Middle frontal gyrus (tissue), 1 donor: ENCODE results near the gene FAM240B.

ENCODE experiments used
- DNase-seq: peaks from one replicate; pipeline ENCODE4 v3.0.0-alpha.2; 2015; ENCODE audit warnings: low spot score; ENCODE audit errors: extremely low spot score

FAM240B gene

GRCh38 chr9:38720083-38720745 lies at the start of gene FAM240B:
Gene FAM240B (minus strand): TSS chr9:38720133. CDS start chr9:38703999, 16,134 bp downstream.
- no peak for DNase-seq

- no peak for DNase-seq
These were observed 48.4 kb upstream of the FAM240B start for GRCh38 chr9:38768351-38768761.

GRCh38 chr9:38765101-38765500 lies 45.2 kb upstream of the FAM240B start:
- DNase-seq = no peak

- no peak for DNase-seq
These were observed 42.1 kb upstream of the FAM240B start for GRCh38 chr9:38761999-38762398.

DNA sequence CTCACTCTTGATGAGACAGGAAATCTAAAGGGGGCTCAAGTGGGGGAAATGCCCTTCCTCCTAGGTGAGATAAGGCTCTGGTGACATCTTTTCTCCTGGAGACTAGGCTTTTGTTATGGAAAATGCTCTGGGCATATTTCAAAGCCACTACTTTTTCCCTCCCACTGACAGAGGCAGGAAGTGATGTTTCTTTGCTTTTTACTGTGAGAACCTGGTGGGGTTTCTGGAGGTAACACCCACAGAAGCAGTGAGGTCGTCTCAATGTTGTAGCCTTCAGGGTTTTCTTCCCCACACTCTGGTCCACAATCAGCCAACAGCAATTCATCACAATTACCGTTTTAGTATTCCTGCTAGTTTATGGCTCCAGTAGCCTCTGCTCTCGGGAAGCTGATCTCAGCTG lies 41.4 kb upstream of the FAM240B start:
- no peak for DNase-seq

DNA sequence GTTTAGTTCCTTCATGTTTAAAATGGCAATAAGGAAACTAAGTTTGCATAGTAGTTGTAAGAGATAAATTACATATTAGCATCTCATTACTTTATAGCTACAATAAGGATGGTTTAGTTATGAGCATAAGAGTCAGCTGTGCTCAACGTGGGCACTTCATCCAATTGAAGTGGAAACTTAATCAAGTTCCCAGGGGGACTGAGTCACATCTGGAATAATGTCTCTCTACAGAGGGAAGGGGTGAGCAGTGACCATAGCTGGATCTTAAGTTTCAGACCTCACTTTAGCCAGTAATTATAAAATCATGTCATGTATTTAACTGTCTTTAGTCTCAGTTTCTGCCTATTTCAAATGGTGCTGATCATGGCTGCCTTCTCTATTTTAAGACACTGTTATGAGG lies 36.8 kb upstream of the FAM240B start:
- no peak for DNase-seq

DNA sequence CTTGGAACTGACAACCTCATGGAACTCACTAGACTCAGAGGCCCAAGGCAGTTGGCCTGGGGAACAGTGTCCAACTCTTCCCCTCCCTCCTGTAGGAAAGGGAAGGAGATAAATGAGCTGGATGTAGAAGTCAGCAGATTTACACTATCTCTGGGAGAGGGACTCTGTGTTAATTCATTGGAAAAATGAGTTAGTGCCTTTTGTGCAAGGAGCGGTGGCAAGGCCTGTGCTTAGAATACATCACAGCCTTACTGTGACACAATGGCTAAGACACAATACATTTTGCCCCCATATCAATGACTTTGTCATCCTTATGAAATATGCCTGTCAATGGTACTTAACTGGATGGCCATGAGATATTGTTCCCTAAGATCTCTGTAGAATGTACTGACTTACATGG lies 28.0 kb upstream of the FAM240B start:
- DNase-seq = no peak

DNA sequence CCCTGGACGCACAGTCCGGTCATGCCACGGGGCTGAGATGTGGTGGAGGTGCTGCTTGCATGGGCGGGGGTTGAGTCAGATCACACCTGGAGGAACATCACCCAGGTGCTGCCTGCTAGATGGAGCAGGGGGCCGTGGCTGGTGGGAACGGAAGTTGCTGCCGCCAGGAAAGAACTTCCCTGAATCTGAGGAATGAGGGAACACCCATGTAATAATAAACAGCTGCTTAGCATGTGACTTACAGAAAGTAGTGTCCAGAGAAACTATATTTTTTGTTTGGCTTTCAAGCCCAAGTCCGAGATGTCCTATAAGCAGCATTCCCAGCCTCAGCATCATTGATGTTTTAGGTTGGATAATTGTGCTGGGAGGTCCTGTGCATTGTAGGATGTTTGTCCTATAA lies 27.1 kb upstream of the FAM240B start:
- no peak for DNase-seq

GRCh38 chr9:38746303-38746702 lies 26.4 kb upstream of the FAM240B start:
- DNase-seq = no peak

DNA sequence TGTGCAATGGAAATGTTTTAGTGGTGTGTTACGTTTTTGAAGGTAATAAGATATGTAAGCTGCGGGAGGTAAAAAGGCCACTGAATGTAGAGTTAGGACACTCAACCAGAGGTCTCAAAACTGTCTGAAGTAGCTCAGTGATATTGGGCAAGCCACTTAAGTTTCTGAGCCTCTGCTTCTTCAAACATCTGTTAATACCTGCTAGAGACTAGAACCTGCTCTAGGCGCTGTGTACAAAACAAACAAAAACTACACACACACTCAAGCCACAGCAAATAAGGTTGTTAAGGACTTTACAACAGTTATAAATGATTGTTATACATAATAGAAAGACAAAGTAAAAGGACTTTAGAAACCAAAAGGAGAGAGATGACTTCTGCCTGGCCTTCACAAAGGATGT lies 24.6 kb upstream of the FAM240B start:
- no peak for DNase-seq

- DNase-seq = no peak
These were observed 17.3 kb upstream of the FAM240B start for GRCh38 chr9:38737246-38737645.

DNA sequence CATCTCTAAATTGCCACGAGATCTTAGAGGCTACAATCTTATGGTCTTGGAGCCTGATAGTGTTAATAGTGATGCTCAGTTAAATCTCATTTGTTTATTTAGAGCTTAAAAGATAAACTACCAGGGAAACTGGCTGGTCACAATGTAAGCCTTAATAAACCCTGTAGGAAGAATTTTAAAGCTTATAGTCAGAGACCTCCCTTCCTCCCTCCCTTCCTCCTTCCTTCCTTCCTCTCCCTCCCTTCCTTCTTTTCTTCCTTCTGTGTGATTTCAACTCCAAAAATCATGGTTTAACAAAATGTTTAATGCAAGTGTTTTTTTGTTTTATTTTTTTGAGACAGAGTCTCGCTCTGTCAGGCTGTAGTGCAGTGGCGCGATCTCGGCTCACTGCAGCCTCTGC lies 14.9 kb upstream of the FAM240B start:
- DNase-seq = no peak

- no peak for DNase-seq
These were observed 13.6 kb upstream of the FAM240B start for GRCh38 chr9:38733503-38733902.

DNA sequence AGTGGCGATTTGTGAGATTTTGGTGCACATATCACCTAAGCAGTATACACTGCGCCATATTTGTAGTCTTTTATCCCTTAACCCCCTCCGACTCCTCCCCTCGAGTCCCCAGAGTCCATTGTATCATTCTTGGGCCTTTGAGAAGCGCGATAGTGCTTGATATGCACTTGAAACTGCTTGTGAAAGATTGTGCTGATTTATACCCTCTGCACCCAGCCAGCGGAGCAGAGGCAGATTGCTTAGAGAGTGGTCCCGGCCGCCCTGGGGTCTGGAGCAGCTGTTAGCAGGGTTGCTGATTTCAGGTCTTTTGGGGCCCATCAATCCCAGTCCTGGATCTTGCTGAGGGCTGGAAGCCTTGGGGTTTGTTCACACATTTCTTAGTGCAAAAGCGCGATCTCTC lies 13.0 kb upstream of the FAM240B start:
- DNase-seq = no peak

GRCh38 chr9:38727497-38728001 lies 7.6 kb upstream of the FAM240B start:
- no peak for DNase-seq

GRCh38 chr9:38724754-38725153 lies 4.8 kb upstream of the FAM240B start:
- no peak for DNase-seq

- DNase-seq = no peak
These were observed 1.8 kb downstream of the FAM240B start for GRCh38 chr9:38718148-38718547.

- no peak for DNase-seq
These were observed 4.2 kb downstream of the FAM240B start for GRCh38 chr9:38715684-38716083.

DNA sequence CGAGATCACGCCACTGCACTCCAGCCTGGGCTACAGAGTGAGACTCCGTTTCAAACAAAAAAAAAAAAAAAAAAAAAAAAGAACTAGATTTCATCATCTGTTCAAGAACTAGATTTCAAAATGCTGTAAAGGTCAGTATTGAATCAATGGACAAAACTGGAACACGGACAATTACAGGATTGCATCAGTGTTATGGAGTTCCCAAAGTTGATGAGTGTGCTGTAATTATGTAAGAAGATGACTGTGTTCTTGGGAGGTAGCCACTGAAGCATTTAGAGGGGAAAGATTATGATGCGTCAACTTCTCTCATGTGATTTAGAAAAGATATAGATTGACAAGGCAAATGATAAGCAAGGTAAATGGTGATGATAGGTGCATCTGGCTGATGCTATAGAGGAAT lies 6.5 kb downstream of the FAM240B start:
- no peak for DNase-seq

DNA sequence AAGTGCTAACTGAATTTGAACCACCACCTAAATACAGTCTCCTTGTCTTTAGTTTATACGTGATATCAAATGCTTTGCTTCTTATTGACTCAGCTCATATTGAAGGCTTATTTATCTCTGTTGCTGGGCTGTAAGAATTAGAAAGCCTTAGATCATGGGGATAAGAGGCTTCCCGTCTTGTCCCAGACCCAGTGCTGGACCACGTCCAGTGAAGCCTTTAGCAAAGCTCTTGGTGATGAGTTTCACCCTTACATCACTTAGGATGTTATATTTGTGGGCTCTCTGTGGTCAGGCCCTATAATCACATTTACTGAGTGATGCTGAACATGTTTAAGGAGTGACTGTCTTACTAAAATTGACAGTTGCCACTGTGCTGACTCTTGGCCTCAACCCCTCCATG lies 11.2 kb downstream of the FAM240B start:
- DNase-seq = no peak

DNA sequence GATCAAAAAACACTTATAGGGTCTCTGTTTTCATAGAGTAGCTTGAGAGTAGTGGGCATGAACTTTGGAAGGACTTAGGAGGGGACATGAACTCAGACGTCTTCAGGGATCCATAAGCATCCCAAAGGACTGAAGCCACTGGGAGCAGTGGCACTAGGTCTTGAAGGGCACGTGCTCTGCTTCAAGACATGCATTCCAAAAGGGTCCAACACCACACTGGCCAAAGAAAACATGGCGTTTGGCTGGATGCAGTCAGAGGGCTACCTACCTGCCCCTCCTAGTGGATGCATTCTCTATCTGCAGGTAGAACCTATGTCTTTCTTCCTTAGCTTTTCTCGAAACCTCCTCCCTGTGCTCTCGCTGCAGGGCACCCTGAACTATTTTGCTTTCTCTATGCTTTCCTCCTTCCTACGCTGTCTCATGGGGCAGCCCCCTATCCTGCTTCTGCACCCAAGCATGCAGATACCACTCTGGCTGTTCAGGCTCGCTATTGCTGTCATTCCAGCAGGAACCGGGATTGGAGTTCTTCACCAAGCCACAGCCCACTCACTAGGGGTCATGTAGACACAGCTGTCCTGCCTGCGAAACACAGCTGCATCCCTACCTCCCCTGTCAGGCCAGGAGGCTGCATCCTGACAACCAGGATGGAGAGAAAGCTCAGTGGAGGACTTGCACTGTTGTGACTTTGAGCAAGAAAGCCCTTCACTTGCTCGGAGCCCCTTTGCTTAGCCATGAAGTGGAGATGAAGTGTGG lies 11.9 kb downstream of the FAM240B start:
- no peak for DNase-seq

- DNase-seq = no peak
These were observed 13.4 kb downstream of the FAM240B start for GRCh38 chr9:38706493-38706892.

GRCh38 chr9:38705917-38706316 lies 14.0 kb downstream of the FAM240B start:
- DNase-seq = no peak
